ENCODE results near the gene PAK4. TPM values are rescaled to one million over a fixed set of nuclear protein-coding genes. Genes with fewer than 3 reads are reported as not detected.

The PAK4 gene
- total RNA-seq, 2 experiments from 2014 or later = 2.7 to 6.3 TPM

- Histone ChIP-seq H3K4me1 (ENCODE audit: insufficient read depth, low read length) (peaks cover 2% of the 10 kb centered on the region), H3K27ac (ENCODE audit: low read depth in 1 of 2, low read length in 2 of 2) (no peak overlapping the region), H3K27me3 (ENCODE audit: control insufficient read depth in 1 of 2, insufficient read depth in 2 of 2, low read length in 2 of 2) (no peaks in the 10 kb centered on the region), H3K36me3 (ENCODE audit: insufficient read depth, low read length) (no peaks in the 10 kb centered on the region), H3K9me3 (ENCODE audit: control insufficient read depth in 1 of 2, insufficient read depth in 1 of 2, low read length in 2 of 2) (no peaks in the 10 kb centered on the region), H3K4me3 (ENCODE audit: low read length) (no peak overlapping the region)
- H3K27ac Mint-ChIP-seq = no peak overlapping the region
- ChIA-PET CTCF (interaction anchor here (1.1 kb wide), 1 partner anchor 22 kb away, joined by 3 read pairs; no protein-coding TSS in a partner anchor), POLR2A (no interaction called here)
- intact Hi-C loops (cut with DNase I, micrococcal nuclease) = no loop called here
- no peaks in the 10 kb centered on the region for H3K9me3 Mint-ChIP-seq
- ATAC-seq (ENCODE audit: poor library complexity) (no peak), DNase-seq (no peak)
- TF ChIP-seq CTCF (IDR thresholded peaks at IDR 0.05) = no peak
- H3K36me3 Mint-ChIP-seq (ENCODE audit: low read depth) = no peaks in the 10 kb centered on the region
- H3K4me3 Mint-ChIP-seq = no peak overlapping the region
- H3K4me1 Mint-ChIP-seq (ENCODE audit: low read depth) = peaks cover 12% of the 10 kb centered on the region
- no peaks in the 10 kb centered on the region for H3K27me3 Mint-ChIP-seq
These were observed 18.9 kb downstream of the PAK4 start for GRCh38 chr19:39144290-39145071.

DNA sequence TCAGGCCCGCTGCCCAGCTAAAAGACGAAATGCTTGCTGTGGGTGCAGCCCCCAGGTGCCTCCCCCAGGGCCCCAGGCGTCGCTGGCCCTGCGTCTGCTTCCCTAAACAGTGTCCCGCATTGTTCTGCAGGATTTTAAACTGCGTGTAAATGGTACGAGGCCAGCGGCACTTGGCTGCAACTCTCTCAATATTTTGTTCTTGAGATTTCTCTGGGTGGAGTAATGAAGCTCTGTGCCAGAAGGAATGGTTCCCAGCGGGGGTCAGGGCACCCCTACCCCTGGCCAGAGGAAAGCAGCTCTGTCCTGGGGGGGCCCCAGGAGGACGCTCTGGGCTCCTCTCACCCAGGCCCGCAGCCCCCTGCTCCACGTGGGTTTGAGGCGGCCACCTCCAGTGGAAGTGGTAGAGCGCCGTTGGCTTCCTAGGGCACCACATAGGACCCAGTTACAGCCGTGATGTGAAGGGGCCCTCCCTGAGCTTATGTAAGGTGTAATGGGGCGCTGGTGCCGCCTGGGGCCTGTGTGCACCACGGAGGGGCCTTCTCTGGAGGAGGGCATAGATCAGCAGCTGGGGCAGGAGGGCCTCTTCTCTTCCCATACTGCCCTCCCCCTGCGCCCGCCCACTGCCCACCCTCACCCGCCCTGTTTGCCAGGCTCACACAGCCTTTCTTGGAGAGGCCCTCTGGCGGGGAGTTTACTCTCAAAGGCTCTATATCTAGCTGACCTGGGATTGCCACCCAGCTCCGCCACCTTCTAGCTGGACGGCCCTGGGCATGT lies 19.8 kb downstream of the PAK4 start:
- Mint-ChIP-seq H3K4me3 (no peak overlapping the region), H3K27ac (no peak overlapping the region), H3K9me3 (no peaks in the 10 kb centered on the region), H3K36me3 (ENCODE audit: low read depth) (no peaks in the 10 kb centered on the region), H3K27me3 (no peaks in the 10 kb centered on the region), H3K4me1 (ENCODE audit: low read depth) (peaks cover 12% of the 10 kb centered on the region)
- intact Hi-C loops (cut with DNase I, micrococcal nuclease) = no loop called here
- Histone ChIP-seq H3K36me3 (ENCODE audit: insufficient read depth, low read length) (no peaks in the 10 kb centered on the region), H3K27ac (ENCODE audit: low read depth in 1 of 2, low read length in 2 of 2) (no peak overlapping the region), H3K27me3 (ENCODE audit: control insufficient read depth in 1 of 2, insufficient read depth in 2 of 2, low read length in 2 of 2) (no peaks in the 10 kb centered on the region), H3K9me3 (ENCODE audit: control insufficient read depth in 1 of 2, insufficient read depth in 1 of 2, low read length in 2 of 2) (no peaks in the 10 kb centered on the region), H3K4me3 (ENCODE audit: low read length) (no peak overlapping the region), H3K4me1 (ENCODE audit: insufficient read depth, low read length) (no peaks in the 10 kb centered on the region)
- DNase-seq (no peak), ATAC-seq (ENCODE audit: poor library complexity) (no peak)
- TF ChIP-seq CTCF (IDR thresholded peaks at IDR 0.05) = no peak
- ChIA-PET POLR2A (no interaction called here), CTCF (interaction anchor here (1.1 kb wide), 1 partner anchor 23 kb away, joined by 3 read pairs; no protein-coding TSS in a partner anchor)

DNA sequence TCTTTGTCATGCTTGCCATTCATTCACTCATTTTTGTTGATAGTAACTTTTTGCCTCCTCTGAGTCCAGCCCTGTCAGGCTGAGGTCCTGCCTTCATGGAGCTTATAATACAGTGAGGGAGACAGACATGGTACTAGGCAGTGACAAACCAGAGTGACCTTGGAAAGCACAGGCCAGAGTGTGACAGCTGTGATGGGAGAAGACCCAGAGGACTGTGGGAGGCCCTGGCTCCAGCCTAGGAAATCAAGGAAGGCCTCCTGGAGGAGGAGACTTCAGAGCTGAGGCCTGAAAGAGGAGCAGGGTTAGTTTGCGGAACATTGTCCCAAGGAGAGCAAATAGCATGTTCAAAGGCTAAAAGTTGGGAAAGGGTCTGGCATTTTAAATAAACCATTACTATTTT lies 20.5 kb downstream of the PAK4 start:
- Histone ChIP-seq H3K4me1 (ENCODE audit: insufficient read depth, low read length) (no peaks in the 10 kb centered on the region), H3K9me3 (ENCODE audit: control insufficient read depth in 1 of 2, insufficient read depth in 1 of 2, low read length in 2 of 2) (no peaks in the 10 kb centered on the region), H3K27ac (ENCODE audit: low read depth in 1 of 2, low read length in 2 of 2) (no peak overlapping the region), H3K4me3 (ENCODE audit: low read length) (no peak overlapping the region), H3K27me3 (ENCODE audit: control insufficient read depth in 1 of 2, insufficient read depth in 2 of 2, low read length in 2 of 2) (no peaks in the 10 kb centered on the region), H3K36me3 (ENCODE audit: insufficient read depth, low read length) (no peaks in the 10 kb centered on the region)
- H3K36me3 Mint-ChIP-seq (ENCODE audit: low read depth) = no peaks in the 10 kb centered on the region
- no peaks in the 10 kb centered on the region for H3K27me3 Mint-ChIP-seq
- peak overlapping the region; percentile 57 for H3K27ac Mint-ChIP-seq
- no peak for DNase-seq
- ChIA-PET POLR2A (no interaction called here), CTCF (no interaction called here)
- intact Hi-C loops (cut with DNase I, micrococcal nuclease) = no loop called here
- no peak for TF ChIP-seq CTCF (IDR thresholded peaks at IDR 0.05)
- peaks cover 12% of the 10 kb centered on the region for H3K4me1 Mint-ChIP-seq (ENCODE audit: low read depth)
- ATAC-seq (ENCODE audit: poor library complexity) = no peak
- no peak overlapping the region for H3K4me3 Mint-ChIP-seq
- no peaks in the 10 kb centered on the region for H3K9me3 Mint-ChIP-seq

All from CD4-positive, alpha-beta T cell (primary cell).